Hepatic stellate cell (primary cell): ENCODE data around the gene ZBED2.

Source experiments
- DNase-seq: peaks from one replicate; pipeline ENCODE4 v3.0.0; 2011; ENCODE audit warnings: low spot score

The ZBED2 gene

DNA sequence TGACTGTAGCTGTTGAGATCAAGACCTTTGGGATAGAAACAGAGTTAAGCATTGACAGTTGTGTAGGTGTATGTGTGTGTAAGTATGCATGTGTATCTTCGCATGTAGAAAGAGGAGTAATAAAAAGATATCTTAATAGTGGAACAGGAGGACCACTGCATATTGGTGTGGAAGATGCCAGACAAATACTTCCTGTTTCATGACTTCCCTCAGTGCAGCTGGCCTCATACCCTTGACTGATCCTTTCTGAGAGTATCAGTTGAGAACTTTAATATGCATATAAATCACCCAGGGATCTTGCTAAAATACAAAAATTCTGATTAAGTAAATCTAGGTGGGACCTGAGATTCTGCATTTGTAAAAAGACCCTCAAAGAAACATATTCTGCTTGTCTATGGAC, 8.5 kb upstream of the ZBED2 start:
- DNase-seq: no peak

DNA sequence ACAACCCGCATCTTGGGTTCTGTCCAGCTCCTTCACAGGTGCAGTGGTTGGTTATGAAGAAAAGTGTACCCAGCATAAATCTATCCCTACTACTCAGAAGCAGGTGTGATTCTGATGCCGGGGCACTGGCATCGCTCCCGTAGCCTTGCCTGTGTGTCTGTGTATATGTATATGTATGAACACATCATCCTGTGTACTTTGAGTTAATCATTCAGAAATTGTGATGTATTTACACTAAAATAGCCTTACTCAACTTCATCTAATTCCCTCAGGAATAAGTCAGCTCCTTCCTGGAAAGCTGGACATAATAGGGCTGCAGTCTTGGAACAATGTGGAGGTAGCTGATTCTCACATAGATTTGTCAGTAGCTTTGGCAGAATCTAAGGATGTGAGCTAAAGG, 6.7 kb upstream of the ZBED2 start:
- no peak for DNase-seq

DNA sequence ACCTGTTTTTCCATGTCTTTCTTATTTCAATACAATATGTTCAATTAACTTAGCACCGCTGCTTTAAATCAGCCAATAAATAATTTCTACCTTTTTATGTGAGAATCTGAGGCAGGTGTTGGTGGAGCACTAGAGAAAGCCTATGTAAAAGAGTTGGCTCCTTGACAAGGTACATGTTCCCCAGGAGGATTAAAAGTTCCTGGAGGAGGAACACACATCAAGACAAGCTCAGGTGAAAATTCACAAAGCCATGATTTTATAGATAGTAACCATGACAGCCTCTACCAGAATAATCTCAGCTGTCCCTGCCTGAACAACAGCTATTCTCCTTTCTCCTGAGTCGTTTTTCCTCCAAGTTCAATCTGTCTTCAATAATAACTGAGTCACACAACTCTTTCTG, 3.4 kb upstream of the ZBED2 start:
- DNase-seq: no peak

DNA sequence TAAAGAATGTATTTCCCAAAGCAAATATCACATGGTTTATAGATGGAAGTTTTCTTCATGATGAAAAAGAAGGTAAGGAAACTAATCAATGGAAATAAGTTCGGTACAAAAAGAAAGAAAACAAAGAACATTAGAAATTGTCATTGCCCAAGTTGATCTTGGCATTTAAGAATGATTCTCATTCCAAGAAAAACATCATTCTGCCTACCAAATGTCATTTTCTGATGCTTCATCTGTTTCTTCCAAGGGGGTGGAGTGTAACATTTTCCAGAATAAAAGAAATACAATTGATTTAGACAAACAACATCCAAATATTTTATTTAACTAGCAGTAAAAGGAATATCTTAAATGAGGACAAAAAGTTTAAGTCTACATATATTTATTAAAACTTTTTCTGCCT, 3.0 kb upstream of the ZBED2 start:
- no peak for DNase-seq

DNA sequence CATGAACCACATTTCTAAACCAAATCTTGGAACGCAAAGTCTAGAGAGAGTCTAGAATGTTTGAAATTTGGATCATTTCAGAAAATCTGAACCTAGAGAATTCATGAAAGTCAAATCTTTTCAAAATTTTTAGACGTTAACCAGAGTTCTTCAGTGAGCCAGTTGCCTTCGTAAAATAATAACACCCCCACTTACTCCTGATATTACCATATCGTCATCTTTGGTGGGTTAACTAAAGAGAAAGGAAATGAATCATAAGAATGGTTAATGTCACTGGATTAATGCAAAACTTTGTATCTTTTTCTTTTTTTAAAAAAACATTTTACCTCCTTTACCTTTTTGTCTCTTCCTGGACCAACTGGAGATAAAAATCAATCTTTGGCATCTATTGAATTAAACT, 1.2 kb upstream of the ZBED2 start:
- DNase-seq: no peak

DNA sequence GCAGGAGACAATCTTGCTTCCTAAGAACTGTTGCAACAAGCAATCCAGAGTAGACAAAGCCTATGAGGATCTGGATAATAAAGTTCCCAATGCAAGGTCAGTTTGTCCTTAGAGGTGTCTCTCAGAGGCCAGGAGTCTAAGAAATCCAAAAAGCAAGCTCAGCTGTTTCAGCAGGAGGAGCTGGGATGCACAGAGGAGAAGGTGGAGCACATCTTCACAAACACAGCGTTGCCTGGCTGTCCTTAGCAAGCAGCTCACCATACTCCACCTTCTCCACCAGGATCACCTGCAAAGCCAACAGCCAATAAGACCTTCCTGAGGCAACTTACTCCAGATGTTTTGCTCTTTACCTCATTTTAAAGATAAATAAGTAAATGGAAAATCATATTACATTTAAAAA, 365 bp downstream of the ZBED2 start:
- DNase-seq: no peak

DNA sequence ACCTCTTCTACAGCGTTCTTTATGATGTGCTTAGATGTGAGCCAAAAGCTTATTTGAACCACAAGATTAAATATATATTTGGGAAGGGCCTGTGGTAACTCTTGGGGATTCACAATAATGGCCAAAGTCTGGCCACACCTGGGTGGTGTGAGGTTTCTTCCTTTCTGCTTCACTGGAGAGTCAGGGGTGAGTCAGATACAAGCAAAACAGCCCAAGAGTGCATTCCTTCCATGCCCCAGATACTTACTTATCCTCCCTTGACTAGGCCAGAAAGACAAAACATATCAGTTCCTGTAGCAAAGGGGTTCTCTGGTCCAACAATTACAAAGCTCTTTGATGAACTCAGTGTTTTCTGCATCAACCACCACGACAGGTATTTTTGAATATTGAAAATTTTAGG, 941 bp downstream of the ZBED2 start:
- DNase-seq: peak; percentile 57

DNA sequence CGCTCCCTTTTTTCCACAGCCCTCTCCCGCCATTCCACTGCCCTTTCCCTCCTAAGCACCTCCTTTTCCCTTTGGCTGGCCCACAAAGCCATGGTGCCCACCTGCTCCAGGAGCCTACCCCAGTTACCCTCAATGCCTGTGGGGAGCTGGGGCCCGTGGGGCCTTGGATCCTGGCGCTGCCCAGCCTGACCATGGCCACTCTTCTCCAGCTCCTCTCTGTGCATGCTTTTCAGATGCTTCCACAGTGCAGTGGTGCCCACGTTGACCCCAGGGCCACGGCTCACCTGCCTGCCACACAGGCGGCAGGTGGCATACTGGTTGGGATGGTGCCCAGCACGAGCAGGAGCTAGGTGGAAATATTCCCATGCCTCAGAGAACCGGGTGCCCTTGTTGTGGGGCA, 1.5 kb downstream of the ZBED2 start:
- no peak for DNase-seq

DNA sequence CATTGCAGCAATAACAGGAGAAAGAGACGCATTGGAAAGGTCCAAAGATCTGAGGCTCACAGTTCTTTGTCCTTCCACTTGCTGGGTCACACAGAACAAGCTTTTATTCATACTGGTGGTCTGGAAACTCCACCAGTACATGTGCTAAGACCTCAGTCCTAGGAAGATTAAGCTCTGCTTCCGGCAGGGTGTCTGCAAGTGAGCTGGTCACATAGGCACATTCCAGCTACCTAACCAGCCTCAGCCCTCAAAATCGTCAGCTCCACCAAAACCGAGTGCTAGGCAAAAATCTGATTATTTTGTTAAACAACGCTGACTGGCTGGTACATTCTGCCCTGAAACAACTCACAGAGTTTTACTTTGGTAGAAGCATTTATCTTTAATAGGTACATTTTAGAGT, 2.2 kb downstream of the ZBED2 start:
- no peak for DNase-seq

DNA sequence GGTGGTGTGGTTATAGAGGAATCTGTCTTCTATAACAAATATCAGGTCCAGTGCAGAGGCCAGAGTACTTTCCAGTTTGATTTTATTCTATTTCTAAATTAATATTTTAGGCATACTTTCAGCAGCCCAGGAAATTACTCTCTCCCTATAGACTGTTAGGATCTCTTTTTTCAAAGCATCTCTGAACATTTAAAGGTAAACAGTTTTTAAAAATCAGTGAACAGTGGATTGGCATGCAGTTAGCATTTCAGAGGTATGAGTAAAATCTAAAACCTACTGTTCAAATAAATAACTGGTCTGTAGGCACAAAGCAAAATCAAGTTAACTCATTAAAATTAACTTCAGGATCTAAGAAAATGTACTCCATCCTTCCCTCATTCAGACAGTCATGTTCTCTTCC, 3.0 kb downstream of the ZBED2 start:
- DNase-seq: no peak

DNA sequence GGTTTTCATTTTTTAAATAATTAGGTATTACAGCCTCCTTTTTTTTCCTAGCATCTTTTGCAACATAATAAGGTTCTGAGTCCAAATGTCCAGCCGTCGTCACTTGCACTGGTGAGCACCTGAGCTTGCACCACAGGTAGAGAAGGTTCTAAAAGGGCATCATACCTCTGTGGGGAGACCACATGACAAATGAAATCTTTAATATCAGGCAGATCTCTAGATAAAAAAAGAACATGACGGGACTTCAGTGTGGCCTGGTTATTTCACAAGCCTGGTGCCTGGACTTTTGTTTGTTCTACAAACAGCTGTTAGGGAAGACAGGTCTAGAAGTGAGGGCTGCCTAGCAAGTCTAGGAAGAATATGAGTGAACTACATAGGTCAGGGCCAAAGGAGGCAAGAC, 3.6 kb downstream of the ZBED2 start:
- no peak for DNase-seq

DNA sequence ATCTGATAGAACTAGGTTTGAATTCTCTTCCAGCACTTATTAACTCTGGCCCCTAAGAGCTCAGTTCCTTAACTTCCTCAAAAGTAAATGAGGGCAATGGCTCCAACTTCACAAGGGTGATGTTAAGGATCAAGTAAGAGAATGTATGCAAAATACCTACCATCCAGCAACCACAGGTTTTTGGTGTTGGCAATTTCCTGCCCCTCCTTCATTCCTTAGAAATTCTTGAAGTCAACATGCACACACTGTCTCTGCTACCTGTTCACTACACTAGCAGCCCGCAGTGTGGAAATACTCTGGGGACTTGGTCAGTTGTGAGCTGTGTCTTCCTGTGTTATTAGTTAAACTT, 5.0 kb downstream of the ZBED2 start:
- DNase-seq: no peak

DNA sequence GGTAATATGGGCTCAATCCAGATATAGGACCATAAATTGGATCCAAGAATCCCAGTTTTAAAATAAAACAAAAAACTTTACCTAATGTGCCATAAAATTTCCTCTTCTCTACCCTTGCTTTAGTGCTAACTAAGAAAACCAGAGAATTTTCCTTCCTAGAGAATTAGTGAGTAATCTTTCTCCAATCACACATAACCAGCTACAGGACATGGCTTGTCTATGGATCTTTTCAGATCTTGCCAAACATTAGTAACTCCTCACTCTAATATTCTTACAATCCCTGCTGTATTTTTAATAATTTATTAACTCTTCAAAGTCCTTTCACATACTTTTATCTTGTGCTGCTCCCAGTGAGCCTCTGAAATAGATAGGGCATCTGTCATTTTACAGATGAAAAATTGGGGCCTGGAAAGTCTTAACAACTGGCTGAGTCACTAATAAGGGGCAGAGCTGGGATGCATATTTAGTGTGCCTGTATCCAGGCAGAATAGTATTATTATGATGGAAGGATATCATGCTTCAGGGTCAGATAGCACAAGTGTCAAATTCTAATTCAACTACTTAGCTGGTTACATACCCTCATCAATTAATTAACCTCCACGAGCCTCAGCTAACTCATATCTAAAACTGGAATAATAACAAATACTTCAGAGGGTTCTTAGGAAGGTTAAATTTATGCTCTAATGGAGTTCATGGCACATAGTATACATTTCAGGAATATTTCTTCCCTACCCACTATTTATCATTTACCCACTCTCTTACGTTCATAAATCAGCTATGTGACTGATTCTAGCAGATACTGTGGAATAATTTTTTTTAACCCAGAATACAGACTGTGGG, 5.6 kb downstream of the ZBED2 start:
- DNase-seq: no peak

DNA sequence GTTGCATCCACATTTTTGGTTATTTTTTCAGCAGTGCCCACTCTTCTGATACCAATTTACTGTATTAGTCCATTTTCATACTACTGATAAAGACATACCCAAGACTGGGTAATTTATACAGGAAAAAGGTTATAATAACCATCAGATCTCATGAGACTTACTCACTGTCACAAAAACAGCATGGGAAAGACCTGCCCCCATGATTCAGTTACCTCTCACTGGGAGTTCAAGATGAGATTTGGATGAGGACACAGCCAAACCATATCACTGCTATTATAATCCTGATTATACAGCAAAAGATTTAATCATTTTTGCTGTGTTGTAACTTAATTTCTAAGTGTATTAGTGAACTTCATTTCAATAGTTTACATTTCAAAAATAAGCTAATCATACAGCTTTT, 6.6 kb downstream of the ZBED2 start:
- DNase-seq: no peak

DNA sequence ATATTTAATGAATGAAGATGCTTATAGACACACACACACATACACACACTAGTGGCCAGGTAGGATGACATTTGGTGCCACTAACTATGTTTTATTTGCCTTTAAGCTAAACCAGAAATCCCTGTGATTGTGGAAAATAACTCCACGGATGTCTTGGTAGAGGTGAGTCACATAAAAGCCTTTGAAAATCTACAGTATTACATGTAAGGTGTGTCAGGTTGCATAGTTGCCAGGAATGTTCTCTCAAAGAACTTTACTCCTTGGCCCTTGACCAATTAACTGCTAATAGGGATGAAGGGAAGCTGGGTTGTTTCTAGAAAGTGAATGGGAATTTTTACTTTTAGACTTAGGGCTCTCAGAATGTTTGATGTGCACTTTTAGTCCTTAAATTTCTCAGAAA, 9.9 kb downstream of the ZBED2 start:
- DNase-seq: no peak

DNA sequence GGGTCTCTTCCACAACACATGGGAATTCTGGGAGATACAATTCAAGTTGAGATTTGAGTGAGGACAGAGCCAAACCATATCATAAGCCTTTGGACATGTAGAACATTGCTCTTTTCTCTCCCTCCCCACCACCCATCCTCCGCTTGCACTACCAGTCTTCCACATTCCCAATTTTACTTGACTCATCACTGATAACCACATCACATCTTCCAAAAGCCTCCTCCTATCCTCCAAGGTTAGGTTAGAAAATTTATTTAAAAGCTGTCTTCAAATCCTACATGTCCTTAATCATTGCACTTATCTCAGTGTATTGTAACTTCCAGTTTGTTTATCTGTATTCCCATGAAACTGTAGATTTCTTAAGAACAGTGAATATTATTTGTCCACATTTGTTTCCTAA, 10.4 kb downstream of the ZBED2 start:
- no peak for DNase-seq

DNA sequence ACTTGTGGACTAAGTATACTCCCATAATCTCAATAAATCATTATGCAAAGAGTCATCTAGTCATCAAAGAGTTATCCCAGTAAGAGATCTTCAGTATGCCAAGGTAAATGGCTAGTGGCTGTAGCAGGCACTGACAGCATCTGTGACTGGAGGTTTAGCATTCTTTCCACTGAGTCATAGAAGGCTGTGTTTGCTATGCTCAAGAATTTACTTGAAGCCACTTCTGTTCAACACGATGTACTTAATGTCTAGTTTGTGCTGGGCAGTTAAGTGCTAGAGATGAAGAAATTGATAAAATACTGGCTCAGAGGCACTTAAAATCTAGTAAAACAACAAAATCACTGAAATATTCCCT, 13.0 kb downstream of the ZBED2 start:
- DNase-seq: peak; percentile 74

DNA sequence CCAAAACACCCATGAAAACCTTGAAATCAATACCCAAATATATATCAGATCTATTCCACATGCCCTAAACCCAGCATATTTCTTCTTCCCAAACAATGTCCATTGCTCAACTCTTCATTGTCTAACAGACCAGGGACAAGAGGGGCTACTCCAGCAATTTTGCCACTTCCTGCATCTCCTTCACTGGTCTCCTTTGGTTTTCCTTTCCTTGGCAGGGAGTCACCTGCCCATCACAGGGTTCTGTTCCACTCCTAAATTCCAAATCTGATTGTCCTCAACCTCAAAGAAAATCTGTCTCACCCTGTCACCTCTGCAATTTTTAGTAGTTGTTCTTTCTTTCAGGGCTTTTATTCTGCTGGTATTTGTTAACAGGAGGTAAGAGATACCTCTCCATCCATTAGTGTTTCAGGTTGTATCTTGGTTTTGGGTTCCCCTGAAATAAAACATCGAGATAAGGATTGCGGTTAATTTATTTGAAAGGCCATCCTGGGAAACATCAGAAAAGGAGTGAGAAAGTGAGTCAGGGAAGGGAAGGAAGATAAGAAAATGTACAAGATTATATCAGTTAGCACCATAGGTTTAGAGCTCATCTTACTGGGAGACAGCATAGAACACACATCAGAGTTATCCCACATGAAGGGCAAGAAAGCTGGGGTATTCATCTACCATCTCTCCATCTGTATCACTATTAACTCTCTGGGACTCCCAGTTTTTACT, 13.6 kb downstream of the ZBED2 start:
- no peak for DNase-seq

DNA sequence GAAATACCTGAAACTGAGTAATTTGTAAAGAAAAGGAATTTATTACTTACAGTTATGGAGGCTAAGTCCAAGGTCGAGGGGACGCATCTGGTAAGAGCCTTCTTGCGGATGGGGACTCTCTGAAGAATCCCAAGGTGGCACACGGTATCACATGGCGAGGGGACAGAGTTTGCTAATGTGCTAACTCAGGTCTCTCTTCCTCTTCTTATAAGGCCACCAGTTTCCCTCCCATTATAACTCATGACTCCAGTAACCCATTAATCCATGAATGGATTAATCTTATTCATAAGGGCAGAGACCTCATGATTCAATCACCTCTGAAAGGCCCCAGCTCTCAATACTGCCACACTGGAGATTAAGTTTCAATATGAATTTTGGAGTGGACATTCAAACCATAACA, 15.7 kb downstream of the ZBED2 start:
- no peak for DNase-seq

DNA sequence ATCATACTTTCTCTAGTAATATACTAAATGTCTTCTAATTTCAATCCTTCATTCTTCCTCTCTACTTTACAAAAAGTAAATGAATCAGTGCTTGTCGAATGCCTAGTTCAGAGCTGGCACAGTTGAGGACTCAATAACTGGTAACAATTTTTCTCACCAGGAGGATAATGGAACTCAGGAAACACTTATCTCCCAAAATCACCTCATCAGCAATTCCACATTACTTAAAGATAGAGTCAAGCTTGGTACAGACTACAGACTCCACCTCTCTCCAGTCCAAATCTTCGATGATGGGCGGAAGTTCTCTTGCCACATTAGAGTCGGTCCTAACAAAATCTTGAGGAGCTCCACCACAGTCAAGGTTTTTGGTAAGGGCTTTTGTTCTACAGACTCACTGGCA, 16.3 kb downstream of the ZBED2 start:
- DNase-seq: no peak

DNA sequence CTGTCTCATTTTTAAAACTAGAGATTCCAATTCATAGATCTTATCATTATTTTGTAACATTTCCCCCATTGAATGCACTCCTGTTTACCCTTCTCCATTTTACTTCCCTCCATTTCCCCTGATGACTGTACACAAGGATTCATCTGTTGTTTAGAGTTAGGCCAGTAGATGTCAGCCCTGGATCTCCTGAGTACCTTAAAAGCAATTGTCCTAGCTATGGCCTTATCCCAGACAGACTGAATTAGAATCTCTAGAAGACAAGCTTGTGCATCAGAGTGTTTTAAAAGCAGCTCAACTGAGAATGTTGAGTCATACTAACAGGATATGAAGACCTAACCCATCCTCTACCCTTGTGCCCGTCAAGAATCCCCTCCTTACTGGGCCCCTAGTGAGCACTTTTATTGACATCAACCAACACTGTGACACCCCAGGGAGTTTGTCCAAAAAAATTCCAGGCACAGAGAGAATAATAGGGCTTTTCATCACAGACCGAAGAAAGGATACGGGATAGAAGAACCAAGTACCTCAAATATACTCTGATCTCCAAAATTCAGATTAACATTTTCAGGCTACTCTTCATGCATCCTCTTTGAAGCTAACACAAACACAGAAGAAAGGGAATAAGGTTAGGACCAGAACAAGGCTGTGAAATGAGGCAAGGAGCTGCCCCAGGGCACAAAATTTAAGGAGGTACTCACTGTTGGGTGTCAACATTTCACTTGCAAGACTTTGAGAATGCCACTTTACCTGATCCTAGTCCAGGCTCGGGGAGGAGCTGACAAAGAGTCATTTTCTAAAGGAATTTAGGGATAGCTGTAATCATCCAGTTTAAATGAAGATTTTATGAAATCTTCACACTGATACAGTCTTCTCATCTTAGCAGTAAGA, 17.1 kb downstream of the ZBED2 start:
- DNase-seq: peak; percentile 68

DNA sequence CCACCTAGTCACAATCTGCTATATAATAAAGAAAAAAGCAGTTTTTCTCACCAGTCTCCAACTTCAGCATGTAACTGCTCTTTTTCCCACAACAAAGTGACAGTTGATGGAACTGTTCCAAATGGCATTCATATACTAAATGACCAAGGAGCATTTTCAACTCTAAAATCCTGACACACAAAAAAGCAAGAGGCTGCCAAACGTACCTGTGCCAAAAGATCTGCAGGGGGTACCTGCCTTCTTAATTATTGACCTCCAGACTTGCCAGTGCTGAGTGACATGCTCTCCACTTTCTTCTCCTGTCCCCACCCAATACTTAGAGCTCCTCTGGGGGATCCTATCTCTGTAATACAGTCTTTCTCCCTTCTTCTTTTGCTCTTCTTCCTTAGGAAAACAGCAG, 18.0 kb downstream of the ZBED2 start:
- DNase-seq: no peak

DNA sequence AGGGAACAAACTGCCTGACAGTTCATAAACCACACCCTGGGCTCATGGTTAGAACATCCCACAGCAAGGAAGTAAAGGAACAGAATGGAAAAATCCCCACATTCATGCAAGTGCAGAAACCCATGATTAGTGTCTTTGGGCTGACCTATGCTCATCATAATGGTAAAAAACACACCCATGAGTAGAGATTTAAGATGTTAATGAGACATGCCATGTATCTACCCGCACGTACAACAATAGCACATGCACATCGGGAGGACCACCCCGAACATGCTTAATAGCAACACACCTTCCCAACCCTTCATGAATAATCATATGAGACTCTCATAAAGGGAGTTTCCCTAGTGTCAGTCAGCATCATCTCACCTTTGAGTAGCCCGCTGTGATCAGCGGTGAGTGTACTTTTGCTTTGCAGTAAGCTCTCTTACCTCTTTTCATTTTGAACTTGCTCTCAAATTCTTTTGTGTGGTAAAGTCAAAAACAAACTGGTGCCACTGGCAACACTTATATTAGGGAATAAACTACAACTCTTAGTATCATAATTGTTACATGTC, 23.2 kb downstream of the ZBED2 start:
- DNase-seq: no peak
